Measurements from ENCODE around the gene GRIK3.

Gene GRIK3

DNA sequence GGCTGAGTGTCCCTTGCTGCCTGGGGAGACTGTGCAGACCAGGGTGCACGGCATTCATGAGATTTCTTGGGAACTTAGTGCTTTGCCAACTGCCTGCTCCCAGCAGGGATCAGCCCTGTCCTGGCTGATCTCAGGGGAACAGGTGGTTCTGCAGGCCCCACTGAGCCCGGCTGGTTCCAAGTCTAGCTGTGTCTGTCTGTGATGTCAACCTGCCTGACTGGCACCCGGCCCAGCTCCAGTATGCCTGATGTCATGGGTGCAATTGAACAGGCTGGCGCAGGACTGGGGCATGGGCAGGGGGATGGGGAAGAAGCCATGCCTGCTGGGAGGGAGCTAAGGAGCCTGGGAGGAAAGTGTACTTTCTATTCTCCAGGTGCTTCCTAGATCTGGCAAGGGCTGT is 227.1 kb downstream of the GRIK3 start:
- DNase-seq, result no peak

DNA sequence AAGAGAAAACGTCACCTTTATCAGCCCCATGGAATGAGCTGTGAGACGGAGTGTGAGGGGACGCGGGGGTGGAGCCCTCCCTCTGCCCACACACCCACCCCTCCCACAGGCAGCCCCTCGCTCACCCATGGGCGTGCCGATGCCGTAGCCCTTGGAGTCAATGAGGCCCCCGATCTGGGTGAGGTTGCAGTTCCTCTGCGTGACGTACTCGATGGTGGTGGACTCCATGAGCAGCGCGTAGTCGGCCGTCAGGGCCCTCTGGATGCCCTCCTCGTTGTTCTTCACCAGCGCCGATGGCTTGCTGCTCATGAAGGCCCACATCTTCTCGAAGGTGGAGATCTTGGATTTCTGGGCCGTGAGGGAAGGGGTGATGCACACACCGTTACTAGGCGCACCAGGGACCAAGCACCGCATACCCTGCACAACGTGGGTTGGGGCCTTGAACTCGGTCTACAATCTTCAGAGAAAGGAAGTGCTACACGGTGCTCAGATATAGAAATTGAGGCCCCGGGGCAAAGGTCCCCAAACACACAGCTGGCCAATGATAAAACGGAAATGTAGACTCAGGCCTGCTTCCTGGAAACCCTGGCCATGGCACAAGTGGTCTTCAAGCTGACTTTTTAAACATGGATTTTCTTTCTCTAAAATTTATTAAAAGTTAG is 228.2 kb downstream of the GRIK3 start:
- DNase-seq, result no peak

- no peak for DNase-seq
These were observed 229.5 kb downstream of the GRIK3 start for GRCh38 chr1:36804669-36805314.

DNA sequence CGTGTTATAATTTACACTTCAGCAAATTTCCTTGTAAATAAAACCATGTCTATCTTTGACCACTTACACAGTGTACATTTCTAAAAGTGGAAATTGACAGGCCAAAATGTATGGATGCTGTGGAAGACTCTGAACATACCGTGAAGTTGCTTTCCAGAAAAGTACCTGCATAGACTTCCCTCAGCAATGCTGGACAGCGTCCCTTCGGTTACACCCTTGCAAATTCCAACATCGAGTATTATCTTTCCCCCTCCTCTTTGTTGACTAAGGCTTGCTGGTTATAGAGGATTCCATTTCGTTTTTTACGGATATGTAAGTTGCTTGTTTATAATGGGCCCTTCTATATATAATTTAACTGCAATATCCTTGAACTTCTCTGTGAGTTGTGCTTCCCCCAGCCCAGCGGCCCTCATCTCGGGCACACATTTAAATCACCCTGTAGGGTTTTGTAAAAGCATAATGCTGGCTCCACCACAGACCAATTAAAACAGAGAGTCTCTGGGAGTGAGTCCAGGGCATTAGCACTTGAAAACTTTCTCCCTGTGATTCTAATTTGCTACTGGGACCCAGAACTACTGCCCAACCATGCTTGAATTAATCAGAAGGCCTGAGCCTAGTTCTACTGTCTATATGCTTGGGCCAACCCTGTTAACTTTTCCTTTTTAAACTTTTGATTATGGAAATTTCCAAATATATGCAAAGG is 230.3 kb downstream of the GRIK3 start:
- DNase-seq, result no peak

- DNase-seq, result no peak
These were observed 232.3 kb downstream of the GRIK3 start for GRCh38 chr1:36802018-36802417.

GRCh38 chr1:36797761-36798160 is 236.6 kb downstream of the GRIK3 start:
- no peak for DNase-seq

DNA sequence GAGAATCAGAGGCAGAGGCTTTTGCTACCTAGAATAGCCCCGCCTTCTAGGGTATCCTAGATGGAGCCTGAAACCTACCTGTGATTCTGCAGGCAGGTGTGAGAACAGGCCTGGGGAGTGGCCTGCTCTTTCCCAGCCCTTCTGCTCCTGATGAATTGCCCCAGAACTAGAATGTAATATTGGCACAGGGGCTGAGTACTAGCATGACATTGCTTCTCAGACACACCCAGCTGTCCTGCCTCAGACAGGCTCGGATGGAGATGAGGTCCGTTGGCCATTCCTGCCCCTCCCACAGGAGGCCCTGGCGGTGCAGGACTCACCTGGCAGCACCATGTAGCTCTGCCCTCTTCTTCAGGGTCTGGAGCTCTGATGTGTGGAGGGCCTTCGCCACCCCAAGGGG is 237.6 kb downstream of the GRIK3 start:
- DNase-seq, result no peak

DNA sequence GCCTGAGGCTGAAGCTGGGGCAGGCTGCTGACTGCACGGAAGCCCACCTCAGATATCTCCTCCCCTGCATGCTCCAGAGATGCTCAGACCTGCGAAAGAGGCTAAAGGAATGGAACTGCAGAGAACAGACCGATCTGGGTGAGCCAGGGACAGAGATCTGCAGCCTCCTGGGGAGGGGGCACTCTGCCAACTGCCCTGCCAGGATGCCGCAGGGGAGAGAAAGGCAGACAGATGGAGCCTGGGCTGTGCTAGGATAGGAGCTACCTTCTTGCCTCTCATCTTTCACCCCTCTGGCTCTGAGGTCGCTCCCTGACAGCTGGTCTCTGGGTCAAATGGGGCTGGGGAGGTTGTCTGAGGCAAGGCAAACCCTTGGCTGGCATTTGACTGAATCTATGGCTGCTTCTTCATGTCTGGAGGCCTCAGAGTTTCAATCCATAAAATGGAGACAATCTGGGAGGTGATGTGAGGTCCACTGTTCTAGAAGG is 238.2 kb downstream of the GRIK3 start:
- DNase-seq, result no peak

DNA sequence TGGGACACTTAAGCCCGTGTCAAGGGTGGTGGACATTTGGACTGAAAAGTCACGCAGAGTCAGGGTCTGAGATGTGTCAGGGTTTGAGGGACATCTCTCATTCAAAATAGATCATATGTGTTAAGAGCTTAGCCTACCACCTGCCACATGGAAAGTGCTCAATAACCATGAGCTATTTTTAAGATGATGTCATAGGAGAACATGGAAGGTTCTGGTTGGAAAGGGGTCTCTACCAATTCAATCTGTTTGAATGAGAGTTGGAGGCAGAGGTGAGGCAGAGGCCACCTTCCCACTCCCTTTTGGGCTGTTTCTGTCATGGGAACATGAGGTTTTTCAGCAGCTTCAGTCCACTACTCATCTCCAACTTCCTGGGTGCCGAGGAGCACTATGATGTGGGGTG is 239.9 kb downstream of the GRIK3 start:
- DNase-seq, result no peak

DNA sequence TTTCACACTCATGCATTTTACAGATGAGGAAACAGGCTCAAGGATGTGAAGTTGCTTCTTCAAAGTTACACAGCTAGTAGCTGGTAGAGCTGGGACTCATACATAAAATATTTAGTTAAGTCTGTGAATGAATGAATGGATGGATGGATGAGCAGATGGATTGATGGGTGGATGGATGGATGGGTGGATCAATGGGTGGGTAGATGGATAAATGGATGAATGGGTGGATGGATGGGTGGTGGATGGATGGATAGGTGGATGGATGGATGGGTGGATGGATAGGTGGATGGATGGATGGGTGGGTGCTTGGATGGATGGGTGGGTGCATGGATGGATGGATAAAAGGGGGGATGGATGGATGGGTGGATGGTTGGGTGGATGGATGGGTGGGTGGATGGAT is 240.9 kb downstream of the GRIK3 start:
- DNase-seq, result no peak

GRCh38 chr1:36792292-36792691 is 242.0 kb downstream of the GRIK3 start:
- DNase-seq, result no peak

DNA sequence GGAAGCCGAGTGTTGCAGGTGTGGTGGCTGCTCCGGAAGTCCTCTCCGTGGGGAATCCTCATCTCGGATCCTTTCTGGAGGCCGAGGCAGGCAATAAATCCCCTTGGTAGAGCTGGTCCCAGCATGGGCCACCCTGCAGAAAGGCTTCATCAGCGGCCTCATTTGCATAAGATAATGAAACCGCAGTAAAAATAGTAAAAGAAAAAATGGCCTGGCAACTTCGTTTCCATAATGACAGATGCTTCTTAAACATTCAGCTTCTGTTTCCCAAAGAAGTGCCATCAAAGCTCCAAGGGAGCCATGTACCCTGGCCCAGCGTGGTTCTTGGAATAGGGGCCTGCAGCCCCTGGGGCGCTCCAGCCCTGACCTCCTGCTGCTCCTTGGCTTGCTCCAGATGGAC is 244.1 kb downstream of the GRIK3 start:
- no peak for DNase-seq

DNA sequence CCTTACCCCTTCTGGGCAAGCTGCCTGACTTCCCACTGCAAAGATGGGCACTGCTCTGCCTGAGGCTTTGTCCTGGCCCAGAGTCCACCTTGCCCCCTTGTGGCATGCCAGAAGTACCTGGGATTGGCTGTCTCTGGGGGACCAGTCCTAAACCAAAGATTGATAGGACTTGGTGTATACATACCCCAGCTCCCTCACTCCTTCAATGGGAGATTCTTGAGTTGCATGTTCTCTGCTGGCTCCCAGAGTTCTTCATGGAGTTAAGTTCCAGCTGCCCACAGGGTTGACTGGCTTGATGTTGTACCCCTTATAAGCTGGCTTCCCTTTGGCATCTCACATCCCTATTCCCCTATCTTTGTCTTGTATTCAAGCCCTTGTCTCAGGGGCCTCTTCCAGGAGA is 244.8 kb downstream of the GRIK3 start:
- DNase-seq, result no peak

DNA sequence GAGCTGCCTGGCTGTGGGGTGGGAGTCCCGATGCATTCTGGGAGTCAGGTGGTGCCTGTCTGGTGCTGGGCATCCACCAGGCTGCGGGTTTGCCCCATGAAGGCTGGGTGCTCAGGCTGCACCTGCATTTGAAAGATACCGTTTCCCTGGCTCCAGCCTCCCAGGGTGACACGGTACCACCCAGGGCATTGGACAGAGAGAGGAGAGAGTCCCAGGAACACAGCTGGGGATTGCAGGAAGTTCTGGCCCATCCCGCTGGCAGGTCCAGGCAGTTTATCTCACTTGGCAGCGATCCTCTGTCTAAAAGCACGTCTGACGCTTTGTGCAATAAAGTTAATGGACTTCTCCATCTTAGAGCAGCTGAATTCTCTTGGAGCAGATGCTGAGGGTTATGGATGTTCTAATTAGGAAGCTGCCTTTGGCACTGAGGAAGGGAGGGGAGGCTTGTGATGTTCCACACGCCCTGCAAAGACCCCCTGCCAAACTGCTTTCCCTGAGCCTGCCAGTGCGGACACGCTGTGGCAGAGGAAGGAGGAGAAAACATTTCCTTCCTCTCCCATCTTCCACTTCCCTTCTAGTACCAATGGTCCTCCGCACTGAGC is 246.9 kb downstream of the GRIK3 start:
- DNase-seq, result no peak

GRCh38 chr1:36786425-36786824 is 247.9 kb downstream of the GRIK3 start:
- DNase-seq, result no peak

DNA sequence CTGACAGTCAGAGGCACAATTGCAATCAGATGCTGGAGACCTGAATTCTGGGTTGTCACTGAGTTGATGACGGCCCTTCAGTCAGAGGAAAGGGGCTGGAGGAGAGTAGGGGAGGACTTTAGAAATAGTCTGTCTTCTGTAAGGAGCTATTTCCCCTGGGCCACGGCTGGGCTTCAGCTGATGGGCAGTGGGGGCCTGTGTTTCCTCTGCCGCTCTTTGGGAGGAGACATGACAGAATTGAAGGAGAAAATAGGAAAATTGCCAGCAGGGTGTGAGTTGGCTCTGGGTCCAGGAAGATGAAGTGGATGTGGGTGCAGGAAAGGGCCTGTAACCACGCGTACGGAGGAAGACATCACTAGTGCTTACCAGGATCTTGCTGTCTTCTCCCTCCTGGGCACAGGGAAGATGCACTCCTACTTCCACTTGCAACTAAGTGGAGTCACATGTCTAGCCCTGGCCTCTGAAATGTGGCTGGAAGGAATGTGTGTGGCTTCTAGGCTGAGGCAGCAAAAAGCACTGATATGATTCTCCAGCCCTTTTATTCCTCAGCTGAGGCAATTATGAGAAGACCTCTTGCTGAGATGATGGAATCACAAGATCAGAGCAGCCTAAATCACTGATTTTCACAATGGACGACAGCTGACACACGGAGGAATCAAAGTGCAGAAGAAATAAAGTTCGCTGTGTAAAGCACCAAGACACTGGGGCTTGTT is 250.0 kb downstream of the GRIK3 start:
- no peak for DNase-seq

- DNase-seq, result no peak
These were observed 250.8 kb downstream of the GRIK3 start for GRCh38 chr1:36783475-36783874.

DNA sequence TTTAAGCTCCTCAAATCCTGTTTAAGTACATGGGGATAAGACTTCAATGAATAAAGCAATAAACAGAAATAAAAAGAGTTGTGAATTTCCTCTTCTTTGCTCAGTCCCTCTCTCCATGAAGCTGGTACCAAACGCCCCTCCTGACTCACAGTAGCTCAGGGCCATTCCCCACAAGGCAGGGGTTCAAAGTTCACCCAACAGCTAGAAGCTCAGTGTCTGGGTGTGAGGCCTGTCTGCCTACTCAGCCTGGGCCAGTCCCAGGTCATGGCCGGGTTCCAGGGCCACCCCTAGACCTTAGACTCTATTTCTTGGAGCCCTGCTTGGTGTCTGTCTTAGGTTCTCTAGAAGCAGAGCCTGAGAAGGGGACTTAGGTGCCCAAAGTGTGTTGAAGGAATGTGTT is 251.5 kb downstream of the GRIK3 start:
- DNase-seq, result no peak

GRCh38 chr1:36782085-36782484 is 252.2 kb downstream of the GRIK3 start:
- no peak for DNase-seq

GRCh38 chr1:36781098-36781497 is 253.2 kb downstream of the GRIK3 start:
- no peak for DNase-seq

GRCh38 chr1:36778740-36779139 is 255.6 kb downstream of the GRIK3 start:
- DNase-seq, result no peak

GRCh38 chr1:36776948-36777831 is 257.1 kb downstream of the GRIK3 start:
- DNase-seq, result no peak

All from SHP77 treated with DMSO at 0.1 percent for 48 hours (cell line).